ENCODE measurements around the gene POFUT2. TPM values are rescaled to one million over a fixed set of nuclear protein-coding genes. Genes with fewer than 3 reads are reported as not detected.

The POFUT2 gene
- total RNA-seq, 2 experiments from 2014 or later = 11.7 to 12.4 TPM

- Mint-ChIP-seq H3K27ac (no peak overlapping the region), H3K36me3 (ENCODE audit: low read depth) (peaks cover 12% of the 10 kb centered on the region), H3K4me1 (ENCODE audit: low read depth) (peaks cover 3% of the 10 kb centered on the region), H3K27me3 (no peaks in the 10 kb centered on the region), H3K9me3 (no peaks in the 10 kb centered on the region), H3K4me3 (no peak overlapping the region)
- no peak for TF ChIP-seq CTCF (IDR thresholded peaks at IDR 0.05)
- CTCF ChIA-PET = interaction anchor here (0.6 kb wide), 1 partner anchor 144 kb away, joined by 3 read pairs; no protein-coding TSS in a partner anchor
- POLR2A ChIA-PET = interaction anchor here (1.4 kb wide), 1 partner anchor 9 kb away, joined by 6 read pairs; no protein-coding TSS in a partner anchor
- DNase-seq (no peak), ATAC-seq (no peak)
- intact Hi-C loops (cut with micrococcal nuclease) = no loop called here
Measured at GRCh38 chr21:45280969-45281368, 6.7 kb downstream of the POFUT2 start.

GRCh38 chr21:45280178-45280821, 7.4 kb downstream of the POFUT2 start:
- Mint-ChIP-seq H3K36me3 (ENCODE audit: low read depth) (peaks cover 15% of the 10 kb centered on the region), H3K4me1 (ENCODE audit: low read depth) (peaks cover 3% of the 10 kb centered on the region), H3K27ac (no peak overlapping the region), H3K4me3 (no peak overlapping the region), H3K27me3 (no peaks in the 10 kb centered on the region), H3K9me3 (no peaks in the 10 kb centered on the region)
- intact Hi-C loops (cut with micrococcal nuclease) = no loop called here
- no peak for TF ChIP-seq CTCF (IDR thresholded peaks at IDR 0.05)
- POLR2A ChIA-PET = interaction anchor here (1.4 kb wide), 1 partner anchor 10 kb away, joined by 6 read pairs; no protein-coding TSS in a partner anchor
- DNase-seq (no peak), ATAC-seq (no peak)
- CTCF ChIA-PET = no interaction called here

- H3K4me3 Mint-ChIP-seq = no peak overlapping the region
- DNase-seq = no peak
Measured at GRCh38 chr21:45279446-45280177, 8.1 kb downstream of the POFUT2 start.

GRCh38 chr21:45278156-45278911, 9.4 kb downstream of the POFUT2 start:
- peaks cover 11% of the 10 kb centered on the region for H3K36me3 Mint-ChIP-seq (ENCODE audit: low read depth)
- ATAC-seq = no peak
- POLR2A ChIA-PET = interaction anchor here (0.9 kb wide), 1 partner anchor 224 kb away, joined by 3 read pairs; no protein-coding TSS in a partner anchor
- CTCF ChIA-PET = no interaction called here
- TF ChIP-seq CTCF (IDR thresholded peaks at IDR 0.05) = no peak
- DNase-seq = no peak
- H3K27me3 Mint-ChIP-seq = no peaks in the 10 kb centered on the region
- no peaks in the 10 kb centered on the region for H3K9me3 Mint-ChIP-seq
- H3K4me1 Mint-ChIP-seq (ENCODE audit: low read depth) = no peaks in the 10 kb centered on the region
- H3K27ac Mint-ChIP-seq = no peak overlapping the region
- intact Hi-C loops (cut with micrococcal nuclease) = no loop called here
- no peak overlapping the region for H3K4me3 Mint-ChIP-seq

More at GRCh38 chr21:45279446-45280177, 8.1 kb downstream of the POFUT2 start:
- no peak for TF ChIP-seq CTCF (IDR thresholded peaks at IDR 0.05)
- ChIA-PET CTCF (no interaction called here), POLR2A (interaction anchor here (1.4 kb wide), 1 partner anchor 11 kb away, joined by 6 read pairs; no protein-coding TSS in a partner anchor)
- H3K4me1 Mint-ChIP-seq (ENCODE audit: low read depth) = peaks cover 1% of the 10 kb centered on the region
- no peak for ATAC-seq
- intact Hi-C loops (cut with micrococcal nuclease) = no loop called here
- peaks cover 11% of the 10 kb centered on the region for H3K36me3 Mint-ChIP-seq (ENCODE audit: low read depth)
- no peaks in the 10 kb centered on the region for H3K27me3 Mint-ChIP-seq
- no peaks in the 10 kb centered on the region for H3K9me3 Mint-ChIP-seq
- H3K27ac Mint-ChIP-seq = no peak overlapping the region
